ENCODE results near the gene TMEM225.
"Not testable (repeated sequence)": the region's sequence is repeated elsewhere in the genome, so short reads cannot be mapped to it uniquely, and the experiment has no call there.

TMEM225 gene

DNA sequence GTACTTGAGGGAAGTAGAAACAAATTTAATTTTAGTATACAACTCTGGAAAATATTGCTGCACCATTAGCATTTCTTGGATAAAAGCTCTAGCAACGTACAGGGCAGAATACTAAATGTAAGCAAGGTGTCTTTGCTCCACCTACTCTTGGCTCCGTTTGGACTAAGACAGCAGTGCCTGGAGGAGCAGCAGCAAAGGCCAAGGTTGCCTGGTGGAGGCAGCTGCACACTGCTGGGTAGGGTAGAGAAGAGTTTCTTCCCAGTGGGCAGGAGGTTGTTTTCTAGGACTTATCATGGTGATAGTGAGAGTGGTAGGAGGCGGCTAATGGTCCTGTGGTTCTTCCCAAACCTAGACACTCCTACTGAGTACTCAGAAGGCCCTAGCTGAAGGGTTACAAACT lies 14.3 kb upstream of the TMEM225 start:
- TF ChIP-seq, protein P1, sequence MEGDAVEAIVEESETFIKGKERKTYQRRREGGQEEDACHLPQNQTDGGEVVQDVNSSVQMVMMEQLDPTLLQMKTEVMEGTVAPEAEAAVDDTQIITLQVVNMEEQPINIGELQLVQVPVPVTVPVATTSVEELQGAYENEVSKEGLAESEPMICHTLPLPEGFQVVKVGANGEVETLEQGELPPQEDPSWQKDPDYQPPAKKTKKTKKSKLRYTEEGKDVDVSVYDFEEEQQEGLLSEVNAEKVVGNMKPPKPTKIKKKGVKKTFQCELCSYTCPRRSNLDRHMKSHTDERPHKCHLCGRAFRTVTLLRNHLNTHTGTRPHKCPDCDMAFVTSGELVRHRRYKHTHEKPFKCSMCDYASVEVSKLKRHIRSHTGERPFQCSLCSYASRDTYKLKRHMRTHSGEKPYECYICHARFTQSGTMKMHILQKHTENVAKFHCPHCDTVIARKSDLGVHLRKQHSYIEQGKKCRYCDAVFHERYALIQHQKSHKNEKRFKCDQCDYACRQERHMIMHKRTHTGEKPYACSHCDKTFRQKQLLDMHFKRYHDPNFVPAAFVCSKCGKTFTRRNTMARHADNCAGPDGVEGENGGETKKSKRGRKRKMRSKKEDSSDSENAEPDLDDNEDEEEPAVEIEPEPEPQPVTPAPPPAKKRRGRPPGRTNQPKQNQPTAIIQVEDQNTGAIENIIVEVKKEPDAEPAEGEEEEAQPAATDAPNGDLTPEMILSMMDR (IDR thresholded peaks at IDR 0.05; ENCODE audit: control insufficient read depth, insufficient read depth, low read depth, low read length, missing control alignments), result no peak
- no peak for DNase-seq (ENCODE audit: low read depth)

DNA sequence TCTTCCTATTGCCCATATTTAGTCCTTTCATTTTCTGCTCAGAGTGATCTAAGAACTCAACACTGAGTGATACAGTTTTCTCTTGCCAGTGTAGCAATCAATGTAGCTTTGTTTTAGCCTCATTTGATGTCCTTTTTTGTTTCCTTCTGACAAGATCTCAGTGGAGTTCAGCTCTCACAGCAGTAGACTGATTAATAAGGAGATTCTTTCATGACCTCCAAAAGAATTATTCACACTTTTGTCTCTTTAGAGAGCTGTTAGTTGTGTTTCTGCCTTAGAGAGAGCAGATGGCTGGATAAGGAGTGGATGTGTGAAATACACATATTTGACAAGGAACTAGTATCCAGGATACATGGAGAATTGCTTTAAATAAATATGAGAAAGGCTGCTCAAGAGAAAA lies 6.6 kb upstream of the TMEM225 start:
- no peak overlapping the region for H3K4me3 ChIP-seq (ENCODE audit: control insufficient read depth, low read depth, low read length)
- no peak for DNase-seq (ENCODE audit: low read depth)
- TF ChIP-seq, protein P1 (IDR thresholded peaks at IDR 0.05; ENCODE audit: control insufficient read depth, insufficient read depth, low read depth, low read length, missing control alignments), result no peak

More for the DNA sequence above, 14.3 kb upstream of the TMEM225 start:
- no peak overlapping the region for H3K4me3 ChIP-seq (ENCODE audit: control insufficient read depth, low read depth, low read length)

DNA sequence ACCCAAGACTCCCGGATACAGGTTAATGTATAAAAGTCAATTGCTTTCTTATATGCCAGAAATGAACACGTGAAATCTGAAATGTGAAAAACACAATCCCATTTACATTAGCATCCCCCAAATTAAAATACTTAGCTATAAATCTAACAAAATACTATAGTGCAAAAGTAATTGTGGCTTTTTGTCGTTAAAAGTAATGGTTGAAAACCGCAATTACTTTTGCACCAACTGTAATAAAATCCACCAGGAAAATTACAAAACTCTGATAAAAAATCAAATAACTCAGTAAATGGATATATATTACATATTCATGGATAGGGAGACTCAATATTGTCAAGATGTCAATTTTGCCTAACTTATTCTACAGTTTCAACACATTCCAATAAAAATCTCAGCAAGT lies 4.6 kb downstream of the TMEM225 start:
- TF ChIP-seq, protein P1 (IDR thresholded peaks at IDR 0.05; ENCODE audit: control insufficient read depth, insufficient read depth, low read depth, low read length, missing control alignments), result no peak
- H3K4me3 ChIP-seq (ENCODE audit: control insufficient read depth, low read depth, low read length), result no peak overlapping the region
- no peak for DNase-seq (ENCODE audit: low read depth)

DNA sequence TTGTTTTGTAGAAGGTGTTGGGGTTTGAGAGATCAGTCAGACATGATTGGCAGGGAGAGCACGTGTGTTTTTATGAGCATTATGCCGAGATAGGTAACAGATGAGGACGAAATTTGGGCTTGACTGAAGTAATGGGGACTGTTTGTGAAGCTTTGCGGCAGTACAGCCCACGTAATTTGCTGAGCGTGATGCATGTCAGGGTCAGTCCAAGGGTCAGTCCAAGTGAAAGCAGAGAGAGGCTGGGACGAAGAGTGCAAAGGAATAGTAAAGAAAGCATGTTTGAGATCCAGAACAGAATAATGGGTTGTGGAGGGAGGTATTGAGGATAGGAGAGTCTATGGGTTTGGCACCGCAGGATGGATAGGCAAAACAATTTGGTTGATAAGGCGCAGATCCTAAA lies 17.7 kb downstream of the TMEM225 start:
- H3K4me3 ChIP-seq (ENCODE audit: control insufficient read depth, low read depth, low read length); DNase-seq (ENCODE audit: low read depth): not testable (repeated sequence)

DNA sequence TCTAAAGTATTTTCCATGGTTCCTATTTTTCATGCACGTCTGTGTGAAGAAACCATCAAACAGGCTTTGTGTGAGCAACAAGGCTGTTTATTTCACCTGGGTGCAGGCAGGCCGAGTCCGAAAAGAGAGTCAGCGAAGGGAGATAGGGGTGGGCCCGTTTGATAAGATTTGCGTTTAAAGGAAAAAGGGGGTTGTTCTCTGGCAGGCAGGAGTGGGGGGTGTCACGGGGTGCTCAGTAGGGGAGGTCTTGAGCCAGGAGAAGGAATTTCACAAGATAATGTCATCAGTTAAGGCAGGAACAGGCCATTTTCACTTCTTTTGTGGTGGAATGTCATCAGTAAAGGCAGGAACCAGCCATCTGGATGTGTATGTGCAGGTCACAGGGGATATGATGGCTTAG lies 20.2 kb downstream of the TMEM225 start:
- not testable (repeated sequence) for DNase-seq (ENCODE audit: low read depth); H3K4me3 ChIP-seq (ENCODE audit: control insufficient read depth, low read depth, low read length)

DNA sequence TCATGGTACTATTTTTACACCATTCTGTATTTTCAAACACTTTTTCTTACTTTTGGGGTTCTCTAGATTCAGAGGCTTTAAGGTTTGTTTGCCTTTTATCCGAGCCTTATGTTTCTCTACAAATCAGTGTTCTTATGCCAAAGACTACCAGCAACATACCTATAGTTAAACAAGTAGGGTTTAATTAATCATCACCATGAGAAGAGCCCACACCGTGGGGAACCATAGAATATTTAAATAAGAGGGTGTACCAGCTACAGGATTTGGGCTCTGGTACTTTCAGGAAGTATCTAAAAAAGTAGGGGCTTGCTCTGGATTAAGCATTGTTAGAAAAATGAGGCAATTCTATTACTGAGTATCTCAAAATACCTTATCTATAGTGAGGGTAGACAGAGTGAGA lies 25.7 kb downstream of the TMEM225 start:
- TF ChIP-seq, protein P1 (IDR thresholded peaks at IDR 0.05; ENCODE audit: control insufficient read depth, insufficient read depth, low read depth, low read length, missing control alignments), result no peak
- no peak for DNase-seq (ENCODE audit: low read depth)
- no peak overlapping the region for H3K4me3 ChIP-seq (ENCODE audit: control insufficient read depth, low read depth, low read length)

DNA sequence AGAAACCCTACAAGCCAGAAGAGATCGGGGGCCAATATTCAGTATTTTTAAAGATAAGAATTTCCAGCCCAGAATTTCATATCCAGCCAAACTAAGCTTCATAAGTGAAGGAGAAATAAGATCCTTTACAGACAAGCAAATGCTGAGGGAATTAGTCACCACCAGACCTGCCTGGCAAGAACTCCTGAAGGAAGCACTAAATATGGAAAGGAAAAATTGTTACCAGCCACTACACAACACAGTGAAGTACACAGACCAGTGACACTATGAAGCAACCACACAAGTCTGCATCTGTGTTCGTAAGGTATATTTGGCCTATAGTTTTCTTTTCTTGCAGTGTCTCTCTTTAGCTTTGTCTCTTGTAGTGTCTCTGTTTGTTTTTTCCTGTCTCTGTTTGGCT lies 29.0 kb downstream of the TMEM225 start:
- no peak overlapping the region for H3K4me3 ChIP-seq (ENCODE audit: control insufficient read depth, low read depth, low read length)
- TF ChIP-seq, protein P1 (IDR thresholded peaks at IDR 0.05; ENCODE audit: control insufficient read depth, insufficient read depth, low read depth, low read length, missing control alignments), result no peak
- no peak for DNase-seq (ENCODE audit: low read depth)

DNA sequence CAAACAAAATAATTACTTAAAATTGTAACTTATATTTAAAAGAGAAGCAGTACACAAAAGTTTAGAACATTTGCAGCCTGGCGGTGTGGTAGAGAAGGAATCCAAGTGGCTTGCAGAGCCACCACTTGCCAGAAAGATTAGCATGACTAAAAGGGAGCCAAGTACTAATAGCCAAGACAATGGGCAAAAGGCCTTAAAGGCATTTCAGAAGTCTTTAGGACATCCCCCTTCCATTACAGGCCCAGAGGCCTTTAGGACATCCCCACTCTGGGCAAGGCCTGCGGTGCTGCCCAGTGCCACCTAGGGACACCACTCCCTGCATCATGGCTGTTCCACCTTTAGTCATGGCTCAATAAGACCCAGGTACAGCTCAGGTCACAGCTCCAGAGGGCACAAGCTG lies 32.4 kb downstream of the TMEM225 start:
- no peak for DNase-seq (ENCODE audit: low read depth)
- no peak overlapping the region for H3K4me3 ChIP-seq (ENCODE audit: control insufficient read depth, low read depth, low read length)
- TF ChIP-seq, protein P1 (IDR thresholded peaks at IDR 0.05; ENCODE audit: control insufficient read depth, insufficient read depth, low read depth, low read length, missing control alignments), result no peak

Measured in AG09309 (cell line).